Testis (tissue), 2 donors: ENCODE measurements around the gene TMEM238.

Experiments used
- POLR2A ChIP-seq: fragments of 450-650 bp; IDR thresholded peaks from one replicate; pipeline ENCODE4 v1.6.1; 2017; ENCODE audit warnings: antibody characterized with exemption, mild to moderate bottlenecking, moderate library complexity
- TF ChIP-seq, protein P1 (sequence below), 3 experiments: fragments of 450-650 bp in 2 of 3; fragments of 200-600 bp in 1 of 3; sonication (generic) in 1 of 3; IDR thresholded peaks; one replicate each; pipeline ENCODE4 v1.5.1; 2016 to 2019; ENCODE audit warnings: antibody characterized with exemption in 3 of 3, mild to moderate bottlenecking in 2 of 3, moderate library complexity in 1 of 3

DNA sequence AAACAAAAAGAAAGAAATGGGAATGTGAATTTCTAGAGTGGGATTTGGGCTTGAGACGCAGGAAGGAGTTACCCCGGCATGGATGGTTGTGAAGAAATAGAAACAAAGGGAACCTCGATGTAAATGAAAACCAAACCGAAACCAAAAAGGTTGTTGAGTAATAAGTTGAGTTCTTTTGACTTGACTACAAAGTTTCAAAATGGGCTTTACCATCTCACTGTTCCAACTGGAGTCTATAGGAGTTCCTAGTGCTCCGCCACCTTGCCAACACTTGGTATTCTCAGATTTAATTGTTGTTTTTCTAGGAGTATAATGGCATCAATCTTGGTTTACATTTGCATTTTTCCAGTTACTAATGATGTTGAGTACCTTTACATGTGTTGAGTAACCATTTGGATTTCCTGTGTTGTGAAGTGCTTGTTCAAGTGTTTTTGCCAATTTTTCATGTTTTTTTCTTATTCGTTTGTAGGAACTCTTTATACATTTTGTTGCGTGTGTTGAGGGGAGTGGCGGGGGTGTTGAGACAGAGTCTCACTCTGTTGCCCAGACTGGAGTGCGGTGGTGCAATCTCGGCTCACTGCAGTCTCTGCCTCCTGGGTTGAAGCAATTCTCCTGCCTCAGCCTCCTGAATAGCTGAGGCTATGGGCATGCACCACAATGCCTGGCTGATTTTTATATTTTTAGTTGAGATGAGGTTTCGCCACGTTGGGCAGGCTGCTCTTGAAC, 14.3 kb upstream of the TMEM238 start:
- TF ChIP-seq, protein P1, sequence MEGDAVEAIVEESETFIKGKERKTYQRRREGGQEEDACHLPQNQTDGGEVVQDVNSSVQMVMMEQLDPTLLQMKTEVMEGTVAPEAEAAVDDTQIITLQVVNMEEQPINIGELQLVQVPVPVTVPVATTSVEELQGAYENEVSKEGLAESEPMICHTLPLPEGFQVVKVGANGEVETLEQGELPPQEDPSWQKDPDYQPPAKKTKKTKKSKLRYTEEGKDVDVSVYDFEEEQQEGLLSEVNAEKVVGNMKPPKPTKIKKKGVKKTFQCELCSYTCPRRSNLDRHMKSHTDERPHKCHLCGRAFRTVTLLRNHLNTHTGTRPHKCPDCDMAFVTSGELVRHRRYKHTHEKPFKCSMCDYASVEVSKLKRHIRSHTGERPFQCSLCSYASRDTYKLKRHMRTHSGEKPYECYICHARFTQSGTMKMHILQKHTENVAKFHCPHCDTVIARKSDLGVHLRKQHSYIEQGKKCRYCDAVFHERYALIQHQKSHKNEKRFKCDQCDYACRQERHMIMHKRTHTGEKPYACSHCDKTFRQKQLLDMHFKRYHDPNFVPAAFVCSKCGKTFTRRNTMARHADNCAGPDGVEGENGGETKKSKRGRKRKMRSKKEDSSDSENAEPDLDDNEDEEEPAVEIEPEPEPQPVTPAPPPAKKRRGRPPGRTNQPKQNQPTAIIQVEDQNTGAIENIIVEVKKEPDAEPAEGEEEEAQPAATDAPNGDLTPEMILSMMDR (IDR thresholded peaks at IDR 0.05): no peak
- TF ChIP-seq POLR2A: no peak
